ENCODE data around the gene GNL3L. TPM values are rescaled to one million over a fixed set of nuclear protein-coding genes. Genes with fewer than 3 reads are reported as not detected.
"Not testable (repeated sequence)": the region's sequence is repeated elsewhere in the genome, so short reads cannot be mapped to it uniquely, and the experiment has no call there.

The GNL3L gene, protein sequence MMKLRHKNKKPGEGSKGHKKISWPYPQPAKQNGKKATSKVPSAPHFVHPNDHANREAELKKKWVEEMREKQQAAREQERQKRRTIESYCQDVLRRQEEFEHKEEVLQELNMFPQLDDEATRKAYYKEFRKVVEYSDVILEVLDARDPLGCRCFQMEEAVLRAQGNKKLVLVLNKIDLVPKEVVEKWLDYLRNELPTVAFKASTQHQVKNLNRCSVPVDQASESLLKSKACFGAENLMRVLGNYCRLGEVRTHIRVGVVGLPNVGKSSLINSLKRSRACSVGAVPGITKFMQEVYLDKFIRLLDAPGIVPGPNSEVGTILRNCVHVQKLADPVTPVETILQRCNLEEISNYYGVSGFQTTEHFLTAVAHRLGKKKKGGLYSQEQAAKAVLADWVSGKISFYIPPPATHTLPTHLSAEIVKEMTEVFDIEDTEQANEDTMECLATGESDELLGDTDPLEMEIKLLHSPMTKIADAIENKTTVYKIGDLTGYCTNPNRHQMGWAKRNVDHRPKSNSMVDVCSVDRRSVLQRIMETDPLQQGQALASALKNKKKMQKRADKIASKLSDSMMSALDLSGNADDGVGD
- 10 to 100 TPM; 31.0 to 47.2 (median 38.2) TPM for total RNA-seq

DNA sequence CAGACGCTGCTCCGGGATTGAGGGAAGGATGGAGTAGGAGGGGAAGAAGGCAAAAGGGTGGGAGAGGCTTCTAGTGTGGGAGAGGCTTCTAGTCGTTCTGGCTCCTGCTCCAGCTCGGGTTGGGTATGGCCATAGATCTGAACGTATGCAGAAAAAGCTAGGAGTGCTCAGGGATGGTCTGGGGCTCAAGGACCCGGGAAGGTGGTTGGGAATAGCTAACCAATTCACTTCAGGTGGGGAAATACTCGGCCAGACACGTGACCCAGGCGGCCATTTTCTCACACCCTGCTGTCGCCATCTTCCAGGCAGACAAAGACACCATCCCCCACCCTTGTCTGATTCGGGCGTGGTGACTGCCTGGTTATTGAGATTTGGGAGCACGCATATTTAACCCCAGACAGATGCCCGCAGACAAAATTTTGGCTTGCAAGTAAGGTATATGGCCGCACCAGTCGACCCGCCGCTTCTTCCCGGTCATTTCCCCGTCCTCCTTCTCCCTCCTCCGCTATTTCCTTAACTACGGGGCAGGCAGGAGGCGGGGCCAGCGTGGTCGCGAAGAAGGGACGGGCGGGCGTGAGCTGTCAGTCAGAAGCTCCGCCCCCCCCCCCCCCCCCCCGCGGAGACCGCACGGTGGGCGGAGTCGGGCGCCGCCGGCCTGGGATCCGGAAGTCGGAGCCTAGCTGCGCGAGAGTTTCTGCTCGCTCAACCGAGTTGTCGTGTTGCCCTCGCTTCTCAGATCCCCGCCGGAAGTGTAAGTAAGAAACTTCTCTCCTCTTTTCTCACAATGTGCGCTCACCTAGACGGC, at the start of gene GNL3L:
Gene GNL3L (plus strand): TSS at position 668 of the 805 bp plus-strand sequence. CDS start 2,348 bp downstream, outside the sequence.
- no peaks in the 10 kb centered on the region for H3K36me3 ChIP-seq
- H3K4me3 ChIP-seq: peak within 1 kb of the TSS; percentile 56 to 83 (median 68)
- peak within 1 kb of the TSS; percentile 81 to 88 (median 84) for H3K27ac ChIP-seq
- H3K4me1 ChIP-seq: peaks cover 0 to 10% (median 3%) of the 10 kb centered on the region in 4 donors
- peak; percentile 86 to 94 (median 94) for DNase-seq
- no peaks in the 10 kb centered on the region for H3K27me3 ChIP-seq
- TF ChIP-seq, protein P1, sequence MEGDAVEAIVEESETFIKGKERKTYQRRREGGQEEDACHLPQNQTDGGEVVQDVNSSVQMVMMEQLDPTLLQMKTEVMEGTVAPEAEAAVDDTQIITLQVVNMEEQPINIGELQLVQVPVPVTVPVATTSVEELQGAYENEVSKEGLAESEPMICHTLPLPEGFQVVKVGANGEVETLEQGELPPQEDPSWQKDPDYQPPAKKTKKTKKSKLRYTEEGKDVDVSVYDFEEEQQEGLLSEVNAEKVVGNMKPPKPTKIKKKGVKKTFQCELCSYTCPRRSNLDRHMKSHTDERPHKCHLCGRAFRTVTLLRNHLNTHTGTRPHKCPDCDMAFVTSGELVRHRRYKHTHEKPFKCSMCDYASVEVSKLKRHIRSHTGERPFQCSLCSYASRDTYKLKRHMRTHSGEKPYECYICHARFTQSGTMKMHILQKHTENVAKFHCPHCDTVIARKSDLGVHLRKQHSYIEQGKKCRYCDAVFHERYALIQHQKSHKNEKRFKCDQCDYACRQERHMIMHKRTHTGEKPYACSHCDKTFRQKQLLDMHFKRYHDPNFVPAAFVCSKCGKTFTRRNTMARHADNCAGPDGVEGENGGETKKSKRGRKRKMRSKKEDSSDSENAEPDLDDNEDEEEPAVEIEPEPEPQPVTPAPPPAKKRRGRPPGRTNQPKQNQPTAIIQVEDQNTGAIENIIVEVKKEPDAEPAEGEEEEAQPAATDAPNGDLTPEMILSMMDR (IDR thresholded peaks at IDR 0.05): no peak
- TF ChIP-seq POLR2A (IDR thresholded peaks at IDR 0.05): peak in 1 of 2 donors; percentile 30
- H3K9me3 ChIP-seq: no peaks in the 10 kb centered on the region

DNA sequence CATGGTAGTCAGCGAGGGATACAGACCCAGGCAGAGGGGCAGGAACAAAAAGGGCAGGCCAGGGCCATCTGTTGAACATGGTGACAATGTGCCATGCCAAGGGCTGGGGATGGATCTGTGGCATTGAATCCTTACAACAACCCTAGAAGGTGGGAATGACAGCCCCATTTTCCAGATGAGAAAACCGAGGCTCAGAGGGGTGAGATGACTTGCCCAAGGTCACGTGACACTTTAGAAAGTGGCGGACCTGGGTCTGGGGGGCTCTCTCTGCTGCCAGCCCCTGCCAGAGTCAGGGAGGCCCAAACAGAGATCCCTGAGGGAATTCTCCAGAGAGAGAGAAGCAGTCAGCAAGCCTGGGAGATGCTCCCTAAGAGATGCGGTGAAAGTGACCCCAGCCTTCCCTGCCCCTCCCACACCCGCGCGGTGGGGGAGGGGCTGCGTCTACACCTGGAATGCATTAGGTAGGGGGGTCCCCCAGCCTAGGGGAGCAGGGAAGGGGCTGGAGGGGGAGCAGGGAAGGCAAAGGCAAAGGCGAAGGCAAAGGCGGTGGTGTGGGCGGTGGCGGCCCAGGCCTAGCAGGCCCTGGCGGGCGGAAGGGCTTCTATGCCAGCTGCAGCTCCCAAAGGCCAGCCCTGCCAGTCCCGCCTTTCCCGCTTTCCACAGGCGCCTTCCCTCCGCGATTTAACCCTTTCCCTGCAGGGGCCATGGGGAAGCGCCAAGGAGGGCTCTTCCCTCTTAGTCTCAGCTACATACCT, 47.0 kb upstream of the GNL3L start:
- H3K36me3 ChIP-seq: no peaks in the 10 kb centered on the region
- no peaks in the 10 kb centered on the region for H3K27me3 ChIP-seq
- H3K27ac ChIP-seq: peak overlapping the region in 2 of 4 donors; percentile 54 to 57
- H3K4me3 ChIP-seq: no peak overlapping the region
- H3K9me3 ChIP-seq: no peaks in the 10 kb centered on the region
- no peaks in the 10 kb centered on the region for H3K4me1 ChIP-seq
- no peak for DNase-seq
- no peak for TF ChIP-seq POLR2A (IDR thresholded peaks at IDR 0.05)
- TF ChIP-seq, protein P1 (IDR thresholded peaks at IDR 0.05): no peak

GRCh38 chrX:54483946-54484345, 46.1 kb upstream of the GNL3L start:
- Histone ChIP-seq H3K27ac (peak overlapping the region in 1 of 4 donors; percentile 43), H3K36me3 (no peaks in the 10 kb centered on the region), H3K4me3 (no peak overlapping the region), H3K4me1 (no peaks in the 10 kb centered on the region), H3K27me3 (no peaks in the 10 kb centered on the region), H3K9me3 (no peaks in the 10 kb centered on the region)
- TF ChIP-seq POLR2A (IDR thresholded peaks at IDR 0.05): no peak
- TF ChIP-seq, protein P1 (IDR thresholded peaks at IDR 0.05): no peak
- no peak for DNase-seq

DNA sequence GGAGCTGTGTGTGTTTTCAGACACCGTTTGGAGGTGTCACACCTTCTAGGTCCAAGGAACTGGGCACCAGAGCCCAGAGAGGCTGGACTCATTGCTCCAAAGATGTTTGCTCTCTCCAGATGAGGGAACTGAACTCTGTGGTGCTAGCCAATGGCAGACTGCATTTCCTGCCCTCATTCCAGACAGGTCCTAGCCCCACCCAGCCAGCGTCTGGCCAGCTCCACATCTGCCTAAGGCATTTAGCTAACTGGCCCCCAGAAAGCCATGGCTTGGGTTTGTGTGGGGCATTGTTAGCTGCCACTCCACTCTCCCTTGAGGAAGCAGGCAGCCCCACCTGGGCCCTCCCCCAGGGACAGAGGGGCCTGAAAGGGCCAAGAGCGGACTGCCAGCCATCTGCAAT, 45.4 kb upstream of the GNL3L start:
- Histone ChIP-seq H3K9me3 (no peaks in the 10 kb centered on the region), H3K27ac (no peak overlapping the region), H3K27me3 (no peaks in the 10 kb centered on the region), H3K4me3 (no peak overlapping the region), H3K36me3 (no peaks in the 10 kb centered on the region), H3K4me1 (no peaks in the 10 kb centered on the region)
- no peak for DNase-seq
- TF ChIP-seq, protein P1 (IDR thresholded peaks at IDR 0.05): no peak
- no peak for TF ChIP-seq POLR2A (IDR thresholded peaks at IDR 0.05)

DNA sequence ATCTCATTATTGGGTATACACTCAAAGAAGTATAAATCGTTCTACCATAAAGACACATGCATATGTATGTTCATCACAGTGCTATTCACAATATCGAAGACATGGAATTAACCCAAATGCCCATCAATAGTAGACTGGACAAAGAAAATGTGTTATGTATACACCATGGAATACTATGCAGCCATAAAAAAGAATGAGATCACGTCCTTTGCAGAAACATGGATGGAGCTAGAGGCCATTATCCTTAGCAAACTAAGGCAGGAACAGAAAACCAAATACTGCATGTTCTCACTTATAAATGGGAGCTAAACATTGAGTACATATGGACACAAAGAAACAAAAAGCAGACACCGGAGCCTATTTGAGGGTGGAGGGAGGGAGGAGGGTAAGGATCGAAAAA, 40.2 kb upstream of the GNL3L start:
- DNase-seq, H3K4me1 ChIP-seq, H3K27me3 ChIP-seq, H3K36me3 ChIP-seq, H3K9me3 ChIP-seq, H3K27ac ChIP-seq, H3K4me3 ChIP-seq: not testable (repeated sequence)
